Effector memory CD8-positive, alpha-beta T cell (primary cell): ENCODE data around the gene IMPDH1.

Source experiments
- ATAC-seq: fragments of 150-1000 bp; cut with Tn5 transposase; replicated peaks from 2 replicates; pipeline ENCODE4 v1.10.0; 2021; ENCODE audit warnings: mild to moderate bottlenecking, moderate library complexity
- DNase-seq, 3 experiments: peaks; one replicate each; pipeline ENCODE4 v3.0.0; 2021
- H3K27ac Mint-ChIP-seq, 2 donors: one replicate each; pipeline ENCODE4 v1.8.0; 2022; ENCODE audit warnings: mild to moderate bottlenecking in 2 of 2, mixed read lengths in 2 of 2, moderate library complexity in 2 of 2
- H3K27me3 Mint-ChIP-seq, 2 donors: one replicate each; pipeline ENCODE4 v1.8.0; 2022; ENCODE audit warnings: mixed read lengths in 2 of 2
- H3K36me3 Mint-ChIP-seq: one replicate; pipeline ENCODE4 v1.8.0; 2022; ENCODE audit warnings: mild to moderate bottlenecking, moderate library complexity, mixed read lengths; ENCODE audit not compliant: insufficient read depth
- H3K4me1 Mint-ChIP-seq, 2 donors: one replicate each; pipeline ENCODE4 v1.8.0; 2022; ENCODE audit warnings: low read depth in 2 of 2, mixed read lengths in 2 of 2
- H3K4me3 Mint-ChIP-seq, 2 donors: one replicate each; pipeline ENCODE4 v1.8.0; 2022; ENCODE audit warnings: mild to moderate bottlenecking in 2 of 2, mixed read lengths in 2 of 2, moderate library complexity in 2 of 2
- H3K9me3 Mint-ChIP-seq, 2 donors: one replicate each; pipeline ENCODE4 v1.8.0; 2022; ENCODE audit warnings: mixed read lengths in 2 of 2

The IMPDH1 gene

DNA sequence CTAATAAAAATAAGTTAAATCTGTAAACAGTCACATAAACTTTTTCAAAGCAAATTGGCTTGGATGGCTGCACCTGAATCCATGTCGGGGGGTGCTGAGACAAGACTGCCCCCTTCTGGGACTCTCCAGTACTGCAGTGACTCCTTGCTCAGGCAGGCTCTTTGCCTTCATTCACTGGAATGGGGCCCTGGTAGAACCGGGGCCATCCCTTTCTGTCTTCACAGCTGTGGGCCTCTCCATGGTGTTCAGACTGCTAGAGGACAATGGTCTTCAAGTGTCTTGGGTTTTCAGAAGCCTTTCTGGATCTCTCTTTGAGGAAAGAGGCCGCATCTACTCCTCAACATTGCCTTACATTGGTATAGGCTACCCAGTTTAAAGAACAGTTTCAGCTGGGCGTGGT is 16.1 kb upstream of the IMPDH1 start:
- peak; percentile 42 for ATAC-seq
- Mint-ChIP-seq H3K4me3 (no peak overlapping the region), H3K27ac (no peak overlapping the region), H3K27me3 (peaks cover 18% of the 10 kb centered on the region in 2 donors), H3K9me3 (no peaks in the 10 kb centered on the region), H3K36me3 (no peaks in the 10 kb centered on the region), H3K4me1 (peaks cover 17 to 23% of the 10 kb centered on the region in 2 donors)
- peak; percentile 78 to 86 (median 80) for DNase-seq

DNA sequence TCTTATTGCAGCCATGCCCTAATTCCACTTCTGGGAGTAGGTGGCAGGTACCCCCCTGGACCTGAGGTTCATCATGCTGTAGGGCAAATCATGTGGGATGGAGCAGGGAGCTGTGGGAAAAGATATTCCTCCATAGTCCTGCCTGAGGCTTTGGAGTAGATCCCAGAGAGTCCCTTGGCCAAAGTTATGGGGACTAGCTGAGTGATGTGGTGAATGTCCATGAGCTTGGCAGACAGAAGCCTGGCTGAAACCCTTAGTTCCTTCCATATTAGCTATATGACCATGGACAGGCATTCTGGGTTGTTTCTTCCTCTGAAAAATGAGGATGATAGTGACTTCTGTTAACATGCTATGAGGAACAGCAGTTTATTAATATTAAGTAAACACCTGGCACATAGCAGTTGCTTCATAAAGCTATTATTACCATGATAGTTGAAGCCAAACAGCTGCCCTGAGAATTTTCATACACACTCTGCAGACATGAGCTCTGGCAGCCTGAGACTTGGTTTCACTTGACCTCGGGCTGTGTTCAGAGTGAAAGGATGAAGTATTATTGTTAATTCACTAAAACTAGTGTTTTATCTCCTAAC is 15.0 kb upstream of the IMPDH1 start:
- Mint-ChIP-seq H3K4me3 (no peak overlapping the region), H3K9me3 (no peaks in the 10 kb centered on the region)
- no peak for ATAC-seq

GRCh38 chr7:128422842-128423241 is 13.1 kb upstream of the IMPDH1 start:
- DNase-seq, result peak in 2 of 3 experiments; percentile 44 to 49
- peak overlapping the region; percentile 38 to 85 for H3K27ac Mint-ChIP-seq
- peak; percentile 90 for ATAC-seq
- peaks cover 17 to 30% of the 10 kb centered on the region in 2 donors for H3K4me1 Mint-ChIP-seq
- H3K27me3 Mint-ChIP-seq, result no peaks in the 10 kb centered on the region
- H3K4me3 Mint-ChIP-seq, result peak overlapping the region; percentile 62 to 63
- H3K9me3 Mint-ChIP-seq, result no peaks in the 10 kb centered on the region
- no peaks in the 10 kb centered on the region for H3K36me3 Mint-ChIP-seq

More for the DNA sequence above, 15.0 kb upstream of the IMPDH1 start:
- DNase-seq, result no peak
- Mint-ChIP-seq H3K4me1 (peaks cover 17 to 26% of the 10 kb centered on the region in 2 donors), H3K27me3 (peaks cover 7 to 11% of the 10 kb centered on the region in 2 donors), H3K36me3 (no peaks in the 10 kb centered on the region), H3K27ac (no peak overlapping the region)

- Mint-ChIP-seq H3K27ac (peak overlapping the region; percentile 38 to 85), H3K27me3 (no peaks in the 10 kb centered on the region), H3K9me3 (no peaks in the 10 kb centered on the region), H3K36me3 (no peaks in the 10 kb centered on the region), H3K4me3 (peak overlapping the region; percentile 62 to 63), H3K4me1 (peaks cover 17 to 30% of the 10 kb centered on the region in 2 donors)
- DNase-seq (no peak), ATAC-seq (no peak)
Observed at GRCh38 chr7:128422037-128422436, 12.3 kb upstream of the IMPDH1 start.

DNA sequence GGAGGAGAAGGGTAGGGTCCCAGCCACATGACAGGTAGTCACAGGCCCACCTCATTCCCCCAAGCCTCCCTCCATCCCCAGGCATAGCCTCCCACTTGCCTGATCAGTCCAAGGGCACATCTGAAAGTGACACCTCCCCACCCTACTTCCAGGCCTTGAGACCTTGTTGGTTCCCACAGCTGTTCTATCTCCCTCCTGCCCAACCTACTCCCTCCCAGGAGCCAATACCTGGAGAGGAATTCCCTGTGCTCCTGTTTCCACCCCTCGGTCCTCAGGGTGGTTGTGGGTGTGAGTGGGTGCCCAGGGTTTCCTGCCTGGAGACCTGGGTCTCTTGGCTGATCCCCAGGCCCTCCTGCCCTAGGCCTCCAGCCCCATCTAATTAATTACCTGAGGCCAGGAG is 11.6 kb upstream of the IMPDH1 start:
- H3K4me1 Mint-ChIP-seq, result peaks cover 17 to 30% of the 10 kb centered on the region in 2 donors
- H3K4me3 Mint-ChIP-seq, result no peak overlapping the region
- no peaks in the 10 kb centered on the region for H3K27me3 Mint-ChIP-seq
- no peaks in the 10 kb centered on the region for H3K9me3 Mint-ChIP-seq
- peak overlapping the region in 1 of 2 donors; percentile 59 for H3K27ac Mint-ChIP-seq
- ATAC-seq (no peak), DNase-seq (no peak)
- no peaks in the 10 kb centered on the region for H3K36me3 Mint-ChIP-seq

GRCh38 chr7:128420773-128421172 is 11.0 kb upstream of the IMPDH1 start:
- H3K36me3 Mint-ChIP-seq, result no peaks in the 10 kb centered on the region
- H3K27me3 Mint-ChIP-seq, result no peaks in the 10 kb centered on the region
- H3K4me3 Mint-ChIP-seq, result peak overlapping the region in 1 of 2 donors; percentile 43
- peak overlapping the region in 1 of 2 donors; percentile 59 for H3K27ac Mint-ChIP-seq
- DNase-seq (no peak), ATAC-seq (no peak)
- peaks cover 17 to 30% of the 10 kb centered on the region in 2 donors for H3K4me1 Mint-ChIP-seq
- no peaks in the 10 kb centered on the region for H3K9me3 Mint-ChIP-seq

GRCh38 chr7:128419257-128419656 is 9.5 kb upstream of the IMPDH1 start:
- no peak for ATAC-seq
- peaks cover 17 to 30% of the 10 kb centered on the region in 2 donors for H3K4me1 Mint-ChIP-seq

DNA sequence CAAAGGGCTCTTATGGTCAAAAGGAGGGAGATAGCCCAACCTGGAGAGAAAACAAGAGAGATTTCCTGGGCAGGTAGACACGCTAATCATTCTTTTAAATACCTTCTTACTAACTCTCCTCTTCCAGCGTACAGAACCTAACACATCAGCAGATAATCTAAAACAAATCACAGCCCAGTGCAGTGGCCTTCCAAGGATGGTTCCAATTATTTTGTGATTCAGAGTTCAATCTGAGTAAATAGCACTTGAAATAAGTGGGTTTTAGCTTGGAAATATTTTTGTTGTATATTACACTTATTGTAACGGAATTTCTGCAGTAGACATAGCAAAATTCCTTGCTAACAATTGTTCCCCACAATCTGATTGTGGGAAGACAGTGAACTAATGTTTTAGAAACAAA is 7.3 kb upstream of the IMPDH1 start:
- DNase-seq (no peak), ATAC-seq (no peak)
- Mint-ChIP-seq H3K27ac (no peak overlapping the region), H3K4me1 (peaks cover 3 to 16% of the 10 kb centered on the region in 2 donors), H3K9me3 (no peaks in the 10 kb centered on the region), H3K4me3 (no peak overlapping the region), H3K36me3 (no peaks in the 10 kb centered on the region), H3K27me3 (no peaks in the 10 kb centered on the region)

More at GRCh38 chr7:128419257-128419656, 9.5 kb upstream of the IMPDH1 start:
- Mint-ChIP-seq H3K27ac (peak overlapping the region in 1 of 2 donors; percentile 2), H3K9me3 (no peaks in the 10 kb centered on the region), H3K4me3 (no peak overlapping the region), H3K27me3 (no peaks in the 10 kb centered on the region), H3K36me3 (no peaks in the 10 kb centered on the region)
- no peak for DNase-seq

- Mint-ChIP-seq H3K4me1 (peaks cover 3 to 6% of the 10 kb centered on the region in 2 donors), H3K27ac (peak overlapping the region in 1 of 2 donors; percentile 38), H3K4me3 (no peak overlapping the region), H3K36me3 (no peaks in the 10 kb centered on the region), H3K9me3 (no peaks in the 10 kb centered on the region), H3K27me3 (no peaks in the 10 kb centered on the region)
- ATAC-seq (no peak), DNase-seq (no peak)
Observed at GRCh38 chr7:128415217-128415785, 5.5 kb upstream of the IMPDH1 start.

DNA sequence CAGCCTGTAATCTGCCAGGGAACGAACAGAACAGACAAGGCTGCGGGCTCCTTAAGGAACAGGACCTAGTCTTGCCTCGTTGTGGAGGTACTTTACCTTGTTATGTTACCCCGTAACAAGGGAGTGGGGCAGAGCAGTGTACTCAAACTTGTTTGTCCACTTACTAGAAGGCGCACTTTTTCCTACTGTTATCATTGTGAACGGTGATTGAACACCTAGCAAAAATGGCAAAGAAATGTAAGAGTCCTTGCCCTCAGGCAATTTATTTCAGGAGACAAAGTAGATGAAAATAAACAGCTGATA is 620 bp upstream of the IMPDH1 start:
- H3K27me3 Mint-ChIP-seq, result no peaks in the 10 kb centered on the region
- no peak for ATAC-seq
- H3K4me3 Mint-ChIP-seq, result peak overlapping the region; percentile 88 to 89
- peak overlapping the region; percentile 79 to 86 for H3K27ac Mint-ChIP-seq
- H3K4me1 Mint-ChIP-seq, result peaks cover 24 to 26% of the 10 kb centered on the region in 2 donors
- peaks cover 4% of the 10 kb centered on the region for H3K36me3 Mint-ChIP-seq
- DNase-seq, result no peak
- H3K9me3 Mint-ChIP-seq, result no peaks in the 10 kb centered on the region

DNA sequence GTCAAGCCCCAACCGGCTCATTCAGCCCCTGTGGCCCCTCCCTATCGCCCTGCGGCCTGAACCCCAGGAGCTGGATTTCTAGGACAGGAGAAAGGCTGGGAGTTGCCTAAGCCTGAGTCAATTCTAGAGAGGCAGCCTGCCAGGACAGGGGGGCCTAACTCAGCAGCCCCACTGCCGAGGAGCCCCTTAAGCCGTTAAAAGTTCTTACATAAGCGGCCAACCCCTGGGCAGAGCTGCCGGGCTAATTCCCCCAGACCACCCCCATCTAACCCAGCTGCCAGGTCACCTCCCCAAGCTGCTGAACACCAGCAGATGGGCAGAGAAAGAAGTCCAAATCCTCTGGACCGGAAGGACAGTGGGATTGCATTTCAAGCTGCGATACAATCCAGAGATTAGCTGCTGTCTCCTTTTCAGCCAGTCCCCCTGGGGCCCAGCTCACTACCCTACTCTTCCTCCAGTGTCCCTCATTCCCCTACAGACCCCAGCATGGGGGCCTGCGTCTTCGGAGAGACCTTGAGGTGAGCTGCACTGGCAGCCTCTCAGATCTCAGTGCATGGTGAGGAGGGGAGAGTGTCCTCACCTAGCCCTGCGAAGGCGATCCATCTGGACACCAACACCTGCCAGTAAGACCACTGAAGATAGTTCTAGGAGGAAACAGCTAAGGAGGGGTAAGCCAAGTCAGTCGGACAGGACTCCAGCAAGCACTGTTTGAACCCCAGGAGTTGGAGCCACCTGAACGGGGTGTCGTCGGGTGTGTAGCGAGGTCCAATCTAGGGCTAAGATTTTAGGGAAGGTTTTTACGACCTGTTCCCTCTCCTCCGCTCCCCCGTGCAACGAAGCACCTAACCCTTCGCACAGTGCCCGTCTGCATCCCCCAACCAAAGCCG is 830 bp downstream of the IMPDH1 start:
- DNase-seq (no peak), ATAC-seq (no peak)
- Mint-ChIP-seq H3K4me1 (peaks cover 29 to 36% of the 10 kb centered on the region in 2 donors), H3K36me3 (peaks cover 4% of the 10 kb centered on the region), H3K27ac (peak overlapping the region; percentile 81 to 91), H3K4me3 (peak overlapping the region; percentile 88 to 89), H3K27me3 (no peaks in the 10 kb centered on the region), H3K9me3 (no peaks in the 10 kb centered on the region)

DNA sequence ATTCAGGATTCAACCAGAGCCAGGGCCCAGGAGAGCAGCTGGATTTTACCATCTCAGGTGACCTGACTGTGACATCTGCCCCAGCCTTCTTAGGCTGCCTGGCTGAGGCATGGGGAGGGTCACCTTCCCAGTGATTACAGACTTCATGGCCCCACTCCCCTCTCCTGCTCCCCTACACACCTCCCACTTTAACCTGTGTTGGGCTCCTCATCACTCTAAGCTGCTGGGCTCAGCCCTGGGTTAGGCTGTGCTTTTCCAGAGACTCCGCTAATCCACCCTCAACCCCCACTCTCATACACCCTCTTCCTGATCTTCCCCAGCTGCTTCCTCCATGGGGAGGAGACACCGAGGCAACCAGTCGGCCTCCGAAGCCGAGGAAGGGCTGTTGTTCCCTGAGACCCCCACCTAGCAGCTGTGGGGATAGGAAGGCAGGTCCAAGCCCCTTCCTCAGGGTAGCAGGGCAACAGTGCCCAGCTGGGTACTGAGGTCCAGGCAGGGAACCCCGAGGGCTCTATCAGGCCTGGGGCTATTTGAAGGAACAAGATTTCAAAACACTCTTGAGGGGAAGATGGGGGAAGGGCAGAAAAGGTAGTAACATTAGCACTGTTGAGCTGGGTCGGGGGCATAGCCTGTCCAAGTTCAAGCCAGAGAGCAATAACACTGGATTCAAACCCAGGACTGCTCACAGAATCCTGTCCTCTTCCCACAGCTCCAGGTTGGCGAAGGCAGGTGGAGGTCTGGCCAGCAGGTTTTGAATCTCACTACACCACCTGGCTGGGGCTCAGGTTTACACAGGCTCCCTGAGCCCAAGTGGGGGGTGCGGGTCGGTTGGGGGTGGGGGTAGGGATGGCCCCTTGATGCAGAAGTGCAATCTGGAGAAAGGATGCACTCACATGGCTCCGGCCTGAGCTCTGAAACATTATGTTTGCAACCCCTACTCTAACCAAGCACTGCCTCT is 1.8 kb downstream of the IMPDH1 start:
- Mint-ChIP-seq H3K4me3 (peak overlapping the region; percentile 18 to 88), H3K9me3 (no peaks in the 10 kb centered on the region), H3K27ac (peak overlapping the region; percentile 30 to 91), H3K27me3 (no peaks in the 10 kb centered on the region), H3K36me3 (peaks cover 5% of the 10 kb centered on the region), H3K4me1 (peaks cover 29 to 42% of the 10 kb centered on the region in 2 donors)
- DNase-seq (no peak), ATAC-seq (no peak)

DNA sequence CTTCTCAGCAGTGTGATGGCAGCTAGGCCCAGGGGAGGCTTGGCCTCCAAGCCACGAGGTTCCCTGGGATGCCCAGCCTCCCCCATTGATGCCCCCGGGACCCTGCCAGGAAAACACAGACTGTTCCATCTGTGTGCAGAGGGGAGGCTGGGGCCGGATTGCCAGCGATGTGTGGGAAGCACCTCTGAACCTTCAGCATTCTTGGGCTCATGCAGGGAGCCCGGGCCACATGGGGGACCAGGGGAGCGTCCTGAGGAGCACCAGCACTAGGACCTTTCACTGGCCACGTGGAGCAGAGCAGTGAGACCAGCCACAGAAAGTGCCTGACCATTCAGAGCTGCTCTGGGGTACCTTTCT is 2.6 kb downstream of the IMPDH1 start:
- peak overlapping the region; percentile 87 to 90 for H3K27ac Mint-ChIP-seq
- DNase-seq (no peak), ATAC-seq (no peak)
- H3K4me3 Mint-ChIP-seq, result peak overlapping the region; percentile 86 to 87
- peaks cover 29 to 42% of the 10 kb centered on the region in 2 donors for H3K4me1 Mint-ChIP-seq
- H3K9me3 Mint-ChIP-seq, result no peaks in the 10 kb centered on the region
- H3K36me3 Mint-ChIP-seq, result peaks cover 12% of the 10 kb centered on the region
- H3K27me3 Mint-ChIP-seq, result no peaks in the 10 kb centered on the region
